HepG2 (cell line): ENCODE results near the gene PLVAP. TPM values are rescaled to one million over a fixed set of nuclear protein-coding genes. Genes with fewer than 3 reads are reported as not detected.

Experiments
- ATF1 ChIP-seq: IDR thresholded peaks from 2 replicates; pipeline ENCODE4 v1.6.1; 2016; ENCODE audit warnings: mild to moderate bottlenecking, control low read depth
- CEBPG ChIP-seq: IDR thresholded peaks from 2 replicates; pipeline ENCODE4 v1.6.1; 2016
- GATA4 ChIP-seq: sonication (generic); IDR thresholded peaks from 2 replicates; pipeline ENCODE4 v1.6.1; 2016; ENCODE audit warnings: antibody characterized with exemption, low read depth, borderline replicate concordance
- HMG20A ChIP-seq: IDR thresholded peaks from 2 replicates; pipeline ENCODE4 v1.6.1; 2016; ENCODE audit warnings: borderline replicate concordance
- JUN ChIP-seq: sonication (generic); formaldehyde crosslinking; IDR thresholded peaks from 2 replicates; pipeline ENCODE4 v1.4.0; 2020; ENCODE audit warnings: mild to moderate bottlenecking, missing genetic modification reagents
- MED1 ChIP-seq: sonication (generic); formaldehyde crosslinking; IDR thresholded peaks from 2 replicates; pipeline ENCODE4 v1.4.0; 2020; ENCODE audit warnings: missing genetic modification reagents
- MYC ChIP-seq: sonication (generic); formaldehyde crosslinking; IDR thresholded peaks from 2 replicates; pipeline ENCODE4 v1.9.0; 2021; ENCODE audit warnings: missing genetic modification reagents, borderline replicate concordance
- POLR2A ChIP-seq, 2 experiments: IDR thresholded peaks; 2 replicates each; pipeline ENCODE4 v1.6.1; 2011; ENCODE audit warnings: low read depth in 2 of 2, low read length in 2 of 2, mild to moderate bottlenecking in 1 of 2, moderate library complexity in 1 of 2; ENCODE audit not compliant: insufficient read depth in 1 of 2
- SAFB2 ChIP-seq: sonication (generic); formaldehyde crosslinking; IDR thresholded peaks from 2 replicates; pipeline ENCODE4 v1.5.1; 2020; ENCODE audit warnings: missing genetic modification reagents, low read depth, mild to moderate bottlenecking, borderline replicate concordance
- SIX1 ChIP-seq: sonication (generic); formaldehyde crosslinking; IDR thresholded peaks from 2 replicates; pipeline ENCODE4 v1.4.0; 2020; ENCODE audit warnings: missing genetic modification reagents, borderline replicate concordance
- SMARCE1 ChIP-seq: fragments of 450-650 bp; IDR thresholded peaks from 2 replicates; pipeline ENCODE4 v1.6.1; 2017; ENCODE audit warnings: borderline replicate concordance
- SP1 ChIP-seq, 2 experiments: fragments of 450-650 bp in 1 of 2; sonication (generic) in 1 of 2; formaldehyde crosslinking in 1 of 2; IDR thresholded peaks; 2 replicates each; pipeline versions ENCODE4 v1.4.0 to v1.6.1; 2016 to 2020; ENCODE audit warnings: missing genetic modification reagents in 1 of 2
- TEAD3 ChIP-seq: optimal IDR thresholded peaks from 2 replicates; pipeline ENCODE3; 2016; ENCODE audit warnings: borderline replicate concordance
- ZBTB40 ChIP-seq, 2 experiments: fragments of 450-650 bp in 1 of 2; sonication (generic) in 1 of 2; formaldehyde crosslinking in 1 of 2; IDR thresholded peaks; 2 replicates each; pipeline versions ENCODE4 v1.6.1 to v1.8.0; 2016 to 2022; ENCODE audit warnings: antibody characterized with exemption in 1 of 2, mild to moderate bottlenecking in 1 of 2, missing genetic modification reagents in 1 of 2
- ZFP36L2 ChIP-seq: sonication (generic); formaldehyde crosslinking; IDR thresholded peaks from 2 replicates; pipeline ENCODE4 v1.4.0; 2020; ENCODE audit warnings: missing genetic modification reagents
- ZFY ChIP-seq: sonication (generic); formaldehyde crosslinking; IDR thresholded peaks from 2 replicates; pipeline ENCODE4 v1.4.0; 2020; ENCODE audit warnings: missing genetic modification reagents
- ZNF678 ChIP-seq: sonication (generic); formaldehyde crosslinking; IDR thresholded peaks from 2 replicates; pipeline ENCODE4 v1.4.0; 2020; ENCODE audit warnings: mild to moderate bottlenecking, missing genetic modification reagents
- ZNF773 ChIP-seq: sonication (generic); formaldehyde crosslinking; IDR thresholded peaks from 2 replicates; pipeline ENCODE4 v1.4.0; 2020; ENCODE audit warnings: missing genetic modification reagents, borderline replicate concordance
- polyA plus RNA-seq, 8 experiments: library from polyadenylated mRNA; depleted of rRNA in 3 of 8; stranded (reverse) in 7 of 8; unstranded in 1 of 8; fragments of >200 nt; fragmentation: Illumina TruSeq in 4 of 8; extraction: Trizol in 4 of 8; gene quantifications; 2 replicates each; pipeline versions ENCODE4 v1.2.1 to v1.2.3, GENCODE V29; 2011 to 2016; ENCODE audit warnings: low read depth in 4 of 8, missing spikeins in 1 of 8, mixed read lengths in 1 of 8; ENCODE audit not compliant: insufficient read depth in 1 of 8
- total RNA-seq, 5 experiments: library from RNA; depleted of rRNA; stranded (reverse); fragments of >200 nt; fragmentation: Illumina TruSeq; extraction: Trizol; gene quantifications; 2 replicates each; pipeline ENCODE4 v1.2.3, GENCODE V29; 2016; ENCODE audit warnings: low read depth in 1 of 5
- TF ChIP-seq, protein P1 (sequence below): sonication (generic); formaldehyde crosslinking; IDR thresholded peaks from 2 replicates; pipeline ENCODE4 v1.5.0; 2020; ENCODE audit warnings: mild to moderate bottlenecking, low read depth, missing genetic modification reagents, borderline replicate concordance
- TF ChIP-seq, protein P2 (sequence below): conservative IDR thresholded peaks from 2 replicates; pipeline ENCODE4 v1.6.1; 2018; ENCODE audit warnings: missing genetic modification reagents

PLVAP gene
- total and polyA plus RNA-seq, 2 of the 13 experiments (the other 11 are each of a cell fraction or from before 2014, with no cell fraction given): 0.26 TPM; not detected in 1

- TF ChIP-seq ZBTB40 (IDR thresholded peaks at IDR 0.05) (peak; percentile 92), ZBTB40 (CRISPR knock-in tag; IDR thresholded peaks at IDR 0.05) (no peak; the same call in 1 of the 2 replicates), SAFB2 (CRISPR knock-in tag) (no peak), HMG20A (CRISPR knock-in tag) (no peak), GATA4 (no peak), SMARCE1 (no peak), MYC (CRISPR knock-in tag) (peak; percentile 87; the same call in 1 of the 2 replicates), ZFP36L2 (CRISPR knock-in tag) (no peak), ATF1 (peak; percentile 81), SP1 (IDR thresholded peaks at IDR 0.05) (no peak), SP1 (CRISPR knock-in tag; IDR thresholded peaks at IDR 0.05) (0 out of 2 replicates have a peak, but pooled peaks have one; percentile 62), TEAD3 (peak; percentile 77), ZNF678 (CRISPR knock-in tag) (no peak; the same call in 1 of the 2 replicates), ZFY (CRISPR knock-in tag) (peak; percentile 58; the same call in 1 of the 2 replicates), MED1 (CRISPR knock-in tag) (peak; percentile 81), JUN (CRISPR knock-in tag) (no peak), CEBPG (peak; percentile 62), ZNF773 (CRISPR knock-in tag) (peak; percentile 68; the same call in 1 of the 2 replicates), POLR2A (IDR thresholded peaks at IDR 0.05; ENCODE audit: insufficient read depth in 1 of 2, low read depth in 2 of 2, low read length in 2 of 2) (peak; percentile 48 to 60), SIX1 (CRISPR knock-in tag) (no peak)
- TF ChIP-seq, protein P1, sequence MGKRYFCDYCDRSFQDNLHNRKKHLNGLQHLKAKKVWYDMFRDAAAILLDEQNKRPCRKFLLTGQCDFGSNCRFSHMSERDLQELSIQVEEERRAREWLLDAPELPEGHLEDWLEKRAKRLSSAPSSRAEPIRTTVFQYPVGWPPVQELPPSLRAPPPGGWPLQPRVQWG: no peak
- TF ChIP-seq, protein P2, sequence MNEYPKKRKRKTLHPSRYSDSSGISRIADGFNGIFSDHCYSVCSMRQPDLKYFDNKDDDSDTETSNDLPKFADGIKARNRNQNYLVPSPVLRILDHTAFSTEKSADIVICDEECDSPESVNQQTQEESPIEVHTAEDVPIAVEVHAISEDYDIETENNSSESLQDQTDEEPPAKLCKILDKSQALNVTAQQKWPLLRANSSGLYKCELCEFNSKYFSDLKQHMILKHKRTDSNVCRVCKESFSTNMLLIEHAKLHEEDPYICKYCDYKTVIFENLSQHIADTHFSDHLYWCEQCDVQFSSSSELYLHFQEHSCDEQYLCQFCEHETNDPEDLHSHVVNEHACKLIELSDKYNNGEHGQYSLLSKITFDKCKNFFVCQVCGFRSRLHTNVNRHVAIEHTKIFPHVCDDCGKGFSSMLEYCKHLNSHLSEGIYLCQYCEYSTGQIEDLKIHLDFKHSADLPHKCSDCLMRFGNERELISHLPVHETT: peak; percentile 89
Measured at GRCh38 chr19:17419621-17420474, 42.7 kb upstream of the PLVAP start, which contains the start of gene MVB12A (continued).
